CD4-positive, alpha-beta memory T cell (primary cell): ENCODE measurements around the gene GRIA4. TPM values are rescaled to one million over a fixed set of nuclear protein-coding genes. Genes with fewer than 3 reads are reported as not detected.

Experiments used
- CTCF ChIA-PET: fragments of 350-600 bp; sonication (Branson Sonifier 250); formaldehyde crosslinking; loops from one replicate; lab custom pipeline; 2021; ENCODE audit warnings: inconsistent platforms; ENCODE audit not compliant: partially characterized antibody; lab: Charles Lee
- POLR2A ChIA-PET: fragments of 350-600 bp; sonication (Branson Sonifier 250); formaldehyde crosslinking; loops from one replicate; lab custom pipeline; 2021; ENCODE audit not compliant: partially characterized antibody; lab: Charles Lee
- DNase-seq, 5 donors: peaks; one replicate each; pipeline versions ENCODE4 v3.0.0 to v3.0.0-alpha.2; 2020 to 2022; ENCODE audit warnings: mixed read lengths in 1 of 5
- H3K27ac ChIP-seq: one replicate; pipeline ENCODE4 v1.7.0; 2013; ENCODE audit warnings: low read depth, low read length
- H3K27me3 ChIP-seq: 2 replicates; pipeline ENCODE4 v1.7.0; 2013; ENCODE audit warnings: mild to moderate bottlenecking, low read length, moderate library complexity; ENCODE audit not compliant: insufficient read depth
- H3K36me3 ChIP-seq: 2 replicates; pipeline ENCODE4 v1.7.0; 2013; ENCODE audit warnings: mild to moderate bottlenecking, low read length, moderate library complexity; ENCODE audit not compliant: insufficient read depth
- H3K4me1 ChIP-seq: 2 replicates; pipeline ENCODE4 v1.7.0; 2013; ENCODE audit warnings: mild to moderate bottlenecking, low read length, moderate library complexity; ENCODE audit not compliant: insufficient read depth
- H3K4me3 ChIP-seq, 2 donors: one replicate each; pipeline ENCODE4 v1.7.0; 2013; ENCODE audit warnings: low read length in 2 of 2, mild to moderate bottlenecking in 1 of 2
- H3K9me3 ChIP-seq, 2 donors: one replicate each; pipeline ENCODE4 v1.7.0; 2013; ENCODE audit warnings: low read length in 2 of 2, control low read depth in 1 of 2; ENCODE audit not compliant: control insufficient read depth in 1 of 2
- H3K27ac Mint-ChIP-seq, 7 donors: one replicate each; pipeline ENCODE4 v1.8.0; 2020 to 2021; ENCODE audit warnings: mixed read lengths in 7 of 7, mild to moderate bottlenecking in 6 of 7, inconsistent platforms in 3 of 7, moderate library complexity in 3 of 7
- H3K27me3 Mint-ChIP-seq, 2 donors: one replicate each; pipeline ENCODE4 v1.8.0; 2020 to 2021; ENCODE audit warnings: mixed read lengths in 2 of 2
- H3K36me3 Mint-ChIP-seq, 2 donors: one replicate each; pipeline ENCODE4 v1.8.0; 2020 to 2021; ENCODE audit warnings: mixed read lengths in 2 of 2, inconsistent platforms in 1 of 2, mild to moderate bottlenecking in 1 of 2
- H3K4me1 Mint-ChIP-seq, 4 donors: one replicate each; pipeline ENCODE4 v1.8.0; 2020 to 2021; ENCODE audit warnings: mixed read lengths in 4 of 4, mild to moderate bottlenecking in 1 of 4
- H3K4me3 Mint-ChIP-seq, 8 donors: one replicate each; pipeline ENCODE4 v1.8.0; 2020 to 2021; ENCODE audit warnings: mixed read lengths in 8 of 8, mild to moderate bottlenecking in 7 of 8, moderate library complexity in 6 of 8, inconsistent platforms in 3 of 8
- H3K9me3 Mint-ChIP-seq, 8 donors: one replicate each; pipeline ENCODE4 v1.8.0; 2020 to 2021; ENCODE audit warnings: mixed read lengths in 8 of 8, mild to moderate bottlenecking in 5 of 8, inconsistent platforms in 3 of 8, moderate library complexity in 1 of 8
- intact Hi-C: fragments of 100-400 bp; cut with micrococcal nuclease; formaldehyde crosslinking; loops from one replicate; pipeline ENCODE4 v1.15.1; 2023
- polyA plus RNA-seq, 2 donors: library from polyadenylated mRNA; unstranded; fragments of 300-500 nt; fragmentation: Illumina TruSeq; gene quantifications; one replicate each; pipeline ENCODE4 v1.2.3, GENCODE V29; 2021
- total RNA-seq, 2 experiments: library from RNA; stranded (reverse); gene quantifications; one replicate each; pipeline ENCODE4 v1.2.3, GENCODE V29; 2021

Gene GRIA4
- total and polyA plus RNA-seq, 4 experiments from 2014 or later, result not detected

DNA sequence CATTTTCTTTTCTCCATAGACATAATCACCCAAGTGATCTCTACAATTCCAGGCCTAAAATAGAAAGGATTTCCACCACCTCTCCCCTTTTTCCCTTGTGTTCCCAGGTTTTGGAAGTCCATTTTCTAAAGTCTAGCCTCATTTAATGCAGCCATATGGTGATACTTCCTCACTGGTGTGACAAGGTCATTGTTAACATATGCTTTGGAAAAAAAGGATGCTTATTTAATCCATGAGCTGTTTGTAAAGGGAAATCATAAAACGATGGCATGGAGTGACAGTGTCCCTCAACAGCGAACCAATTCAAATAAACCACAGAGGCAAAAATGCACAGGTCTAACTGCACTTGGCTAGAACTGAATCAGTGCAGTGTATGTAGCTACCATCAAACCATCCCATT lies 26.6 kb downstream of the GRIA4 start:
- Mint-ChIP-seq H3K4me3 (no peak overlapping the region), H3K27me3 (no peaks in the 10 kb centered on the region), H3K27ac (no peak overlapping the region), H3K36me3 (no peaks in the 10 kb centered on the region), H3K9me3 (no peaks in the 10 kb centered on the region), H3K4me1 (no peaks in the 10 kb centered on the region)
- Histone ChIP-seq H3K27me3 (no peaks in the 10 kb centered on the region), H3K4me1 (no peaks in the 10 kb centered on the region), H3K27ac (no peak overlapping the region), H3K9me3 (no peaks in the 10 kb centered on the region), H3K36me3 (no peaks in the 10 kb centered on the region), H3K4me3 (no peak overlapping the region)
- ChIA-PET CTCF (no interaction called here), POLR2A (no interaction called here)
- DNase-seq, result no peak
- intact Hi-C loops, result no loop called here

DNA sequence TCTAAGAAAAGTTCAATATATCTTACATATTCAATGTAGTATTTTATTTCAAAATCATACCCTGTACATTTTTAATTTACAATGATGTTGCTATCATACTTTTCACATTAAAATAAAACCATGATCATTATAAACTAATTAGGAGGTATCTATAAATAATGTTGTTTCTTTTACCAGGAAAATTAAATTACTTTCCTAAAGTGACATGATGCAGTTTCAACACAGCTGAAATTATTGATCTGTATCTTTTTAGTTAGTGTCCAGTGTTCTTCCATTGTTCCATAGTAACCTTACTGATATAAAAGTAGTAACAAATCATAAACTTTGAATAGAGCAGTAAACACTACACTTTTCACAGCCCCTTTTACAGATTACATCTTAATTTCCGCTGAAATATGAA lies 29.7 kb downstream of the GRIA4 start:
- ChIA-PET CTCF (no interaction called here), POLR2A (no interaction called here)
- Histone ChIP-seq H3K9me3 (no peaks in the 10 kb centered on the region), H3K27me3 (no peaks in the 10 kb centered on the region), H3K27ac (no peak overlapping the region), H3K4me1 (no peaks in the 10 kb centered on the region), H3K36me3 (no peaks in the 10 kb centered on the region), H3K4me3 (no peak overlapping the region)
- no peaks in the 10 kb centered on the region for H3K4me1 Mint-ChIP-seq
- no peaks in the 10 kb centered on the region for H3K36me3 Mint-ChIP-seq
- no peaks in the 10 kb centered on the region for H3K27me3 Mint-ChIP-seq
- intact Hi-C loops, result no loop called here
- no peak overlapping the region for H3K4me3 Mint-ChIP-seq
- no peak for DNase-seq
- no peaks in the 10 kb centered on the region for H3K9me3 Mint-ChIP-seq
- no peak overlapping the region for H3K27ac Mint-ChIP-seq

DNA sequence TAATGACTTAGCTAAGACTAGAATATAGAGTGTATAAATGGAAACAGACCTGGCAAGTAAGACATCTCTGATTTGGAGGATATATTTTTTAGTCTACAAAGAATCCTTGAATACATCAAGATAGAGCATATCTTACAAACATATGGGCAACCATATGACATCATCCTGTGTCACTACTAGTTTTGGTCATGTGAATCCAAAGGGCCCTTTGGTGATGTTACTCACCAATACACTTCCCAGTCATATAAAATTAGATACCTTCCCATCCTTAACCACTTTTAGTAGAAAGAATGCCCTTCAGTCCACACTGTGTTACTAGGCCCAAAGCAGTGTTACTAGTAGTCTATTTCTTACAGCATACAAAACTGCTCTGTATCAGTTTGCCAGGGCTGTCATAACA lies 31.6 kb downstream of the GRIA4 start:
- CTCF ChIA-PET, result no interaction called here
- H3K36me3 ChIP-seq, result no peaks in the 10 kb centered on the region
- Mint-ChIP-seq H3K27ac (no peak overlapping the region), H3K9me3 (peaks cover 0 to 2% (median 0%) of the 10 kb centered on the region in 8 donors), H3K4me3 (no peak overlapping the region), H3K4me1 (no peaks in the 10 kb centered on the region), H3K27me3 (no peaks in the 10 kb centered on the region), H3K36me3 (no peaks in the 10 kb centered on the region)
- intact Hi-C loops, result no loop called here
- no peaks in the 10 kb centered on the region for H3K27me3 ChIP-seq
- no peak for DNase-seq
- no peaks in the 10 kb centered on the region for H3K4me1 ChIP-seq
- POLR2A ChIA-PET, result no interaction called here
- no peak overlapping the region for H3K4me3 ChIP-seq
- H3K9me3 ChIP-seq, result no peaks in the 10 kb centered on the region
- H3K27ac ChIP-seq, result no peak overlapping the region

DNA sequence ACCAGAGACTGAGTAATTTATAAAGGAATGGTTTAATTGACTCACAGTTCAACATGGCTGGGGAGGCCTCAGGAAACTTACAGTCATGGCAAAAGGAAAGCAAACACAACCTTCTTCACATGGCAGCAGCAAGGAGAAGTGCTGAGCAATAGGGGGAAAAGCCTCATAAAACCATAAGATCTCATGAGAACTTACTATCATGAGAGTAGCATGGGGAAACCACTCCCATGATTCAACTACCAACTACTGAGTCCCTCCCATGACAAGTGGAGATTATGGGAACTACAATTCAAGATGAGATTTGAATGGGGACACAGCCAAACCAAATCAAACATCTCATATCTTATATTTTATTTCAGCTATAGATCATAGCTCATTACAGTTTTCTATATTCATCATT lies 33.0 kb downstream of the GRIA4 start:
- no peaks in the 10 kb centered on the region for H3K27me3 Mint-ChIP-seq
- no peaks in the 10 kb centered on the region for H3K4me1 ChIP-seq
- no peak overlapping the region for H3K4me3 Mint-ChIP-seq
- no peaks in the 10 kb centered on the region for H3K9me3 ChIP-seq
- no peak for DNase-seq
- H3K9me3 Mint-ChIP-seq, result peaks cover 0 to 8% (median 0%) of the 10 kb centered on the region in 8 donors
- no peaks in the 10 kb centered on the region for H3K27me3 ChIP-seq
- no peaks in the 10 kb centered on the region for H3K36me3 ChIP-seq
- no peaks in the 10 kb centered on the region for H3K36me3 Mint-ChIP-seq
- H3K4me1 Mint-ChIP-seq, result no peaks in the 10 kb centered on the region
- POLR2A ChIA-PET, result no interaction called here
- H3K27ac Mint-ChIP-seq, result no peak overlapping the region
- no peak overlapping the region for H3K4me3 ChIP-seq
- CTCF ChIA-PET, result interaction anchor here (0.8 kb wide), 1 partner anchor 44 kb away, joined by 3 read pairs; no protein-coding TSS in a partner anchor
- intact Hi-C loops, result no loop called here
- no peak overlapping the region for H3K27ac ChIP-seq

DNA sequence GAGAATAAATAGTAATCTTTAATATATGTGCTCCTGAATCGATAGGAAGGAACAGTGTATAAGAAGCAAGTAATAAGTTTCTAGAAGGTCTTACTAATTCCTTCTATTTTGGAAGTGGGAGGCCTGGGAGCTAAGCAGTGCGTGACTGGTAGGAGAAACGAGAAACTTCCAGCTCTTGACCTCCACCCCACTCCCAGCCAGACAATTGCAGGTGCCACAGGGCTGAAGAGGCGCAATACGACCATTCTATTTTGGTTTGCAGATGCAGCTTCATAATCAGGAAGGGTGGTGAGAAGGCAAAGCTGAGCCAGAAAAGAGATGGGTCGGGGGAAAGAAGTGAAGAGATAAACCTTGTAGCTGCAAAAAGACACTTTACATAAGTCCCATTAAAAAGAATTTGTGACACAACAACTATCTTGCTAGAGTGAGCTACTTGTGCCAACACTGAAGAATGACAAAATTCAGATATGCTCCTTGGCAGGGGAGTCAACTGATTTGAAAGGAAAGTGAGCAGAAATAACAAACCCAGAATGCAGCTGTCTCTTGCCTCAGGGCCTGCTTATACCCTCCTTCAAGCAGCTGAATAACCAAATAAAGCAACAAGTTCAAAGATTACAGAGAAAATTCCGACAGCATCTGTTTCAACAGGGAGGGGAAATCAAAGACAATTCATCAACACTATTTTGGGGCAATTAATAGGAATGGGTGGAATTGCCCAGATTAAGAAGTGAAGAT lies 35.1 kb downstream of the GRIA4 start:
- no peaks in the 10 kb centered on the region for H3K9me3 ChIP-seq
- POLR2A ChIA-PET, result no interaction called here
- Mint-ChIP-seq H3K36me3 (no peaks in the 10 kb centered on the region), H3K9me3 (peaks cover 0 to 8% (median 0%) of the 10 kb centered on the region in 8 donors), H3K27me3 (no peaks in the 10 kb centered on the region), H3K27ac (no peak overlapping the region), H3K4me3 (no peak overlapping the region), H3K4me1 (no peaks in the 10 kb centered on the region)
- H3K4me1 ChIP-seq, result no peaks in the 10 kb centered on the region
- H3K4me3 ChIP-seq, result no peak overlapping the region
- intact Hi-C loops, result no loop called here
- H3K36me3 ChIP-seq, result no peaks in the 10 kb centered on the region
- CTCF ChIA-PET, result no interaction called here
- no peaks in the 10 kb centered on the region for H3K27me3 ChIP-seq
- no peak for DNase-seq
- H3K27ac ChIP-seq, result no peak overlapping the region

DNA sequence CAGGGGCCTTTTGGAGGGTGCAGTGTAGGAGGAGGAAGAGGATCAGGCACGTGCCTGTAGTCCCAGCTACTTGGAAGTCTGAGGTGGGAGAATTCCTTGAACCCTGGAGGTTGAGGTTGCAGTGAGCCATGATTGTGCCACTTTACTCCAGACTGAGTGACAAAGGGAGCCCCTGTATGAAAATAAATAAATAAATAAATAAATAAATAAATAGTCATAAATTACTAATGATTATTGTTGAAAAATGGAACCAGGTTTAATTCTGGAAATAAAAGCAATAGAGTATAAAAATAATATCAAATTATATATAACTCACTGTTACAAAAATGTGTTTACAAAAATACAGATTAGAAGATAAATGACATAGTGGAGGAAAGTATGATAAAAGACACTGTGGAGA lies 37.9 kb downstream of the GRIA4 start:
- H3K27ac ChIP-seq, result no peak overlapping the region
- intact Hi-C loops, result no loop called here
- H3K27ac Mint-ChIP-seq, result no peak overlapping the region
- H3K4me3 Mint-ChIP-seq, result no peak overlapping the region
- no peaks in the 10 kb centered on the region for H3K36me3 ChIP-seq
- H3K4me1 Mint-ChIP-seq, result no peaks in the 10 kb centered on the region
- H3K27me3 Mint-ChIP-seq, result no peaks in the 10 kb centered on the region
- no peak for DNase-seq
- no peaks in the 10 kb centered on the region for H3K36me3 Mint-ChIP-seq
- H3K9me3 ChIP-seq, result no peaks in the 10 kb centered on the region
- no peaks in the 10 kb centered on the region for H3K4me1 ChIP-seq
- no peaks in the 10 kb centered on the region for H3K27me3 ChIP-seq
- H3K4me3 ChIP-seq, result no peak overlapping the region
- ChIA-PET POLR2A (no interaction called here), CTCF (no interaction called here)
- H3K9me3 Mint-ChIP-seq, result peaks cover 0 to 8% (median 0%) of the 10 kb centered on the region in 8 donors

DNA sequence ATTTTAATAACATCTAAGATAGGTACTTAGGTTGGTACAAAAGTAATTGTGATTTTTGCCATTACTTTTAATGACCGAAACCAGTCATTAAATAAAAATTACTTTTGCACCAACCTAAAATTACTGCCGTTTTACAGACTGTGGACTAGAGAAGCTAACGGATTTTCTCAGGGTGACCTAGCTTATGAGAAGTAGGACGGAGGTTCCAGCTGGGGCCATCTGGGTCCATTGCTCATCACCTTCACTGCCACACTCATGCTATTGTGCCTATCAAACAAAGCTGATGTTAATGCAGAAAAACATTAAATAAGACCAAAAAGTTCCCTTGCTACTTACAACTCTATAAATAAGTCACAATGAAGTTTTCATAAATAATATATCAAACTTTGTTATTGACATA lies 38.9 kb downstream of the GRIA4 start:
- no peak overlapping the region for H3K27ac Mint-ChIP-seq
- Histone ChIP-seq H3K4me3 (no peak overlapping the region), H3K27me3 (no peaks in the 10 kb centered on the region), H3K4me1 (no peaks in the 10 kb centered on the region), H3K9me3 (no peaks in the 10 kb centered on the region), H3K27ac (no peak overlapping the region), H3K36me3 (no peaks in the 10 kb centered on the region)
- peaks cover 0 to 8% (median 0%) of the 10 kb centered on the region in 8 donors for H3K9me3 Mint-ChIP-seq
- CTCF ChIA-PET, result no interaction called here
- H3K4me3 Mint-ChIP-seq, result no peak overlapping the region
- no peaks in the 10 kb centered on the region for H3K27me3 Mint-ChIP-seq
- intact Hi-C loops, result no loop called here
- POLR2A ChIA-PET, result no interaction called here
- no peaks in the 10 kb centered on the region for H3K36me3 Mint-ChIP-seq
- H3K4me1 Mint-ChIP-seq, result no peaks in the 10 kb centered on the region
- DNase-seq, result no peak
